T1000 (cell line): ENCODE data around the gene TAL1.

Experiments
- DNase-seq: peaks from one replicate; lab custom pipeline; 2025; ENCODE audit warnings: mixed read lengths; lab: John Stamatoyannopoulos, UW

Gene TAL1

DNA sequence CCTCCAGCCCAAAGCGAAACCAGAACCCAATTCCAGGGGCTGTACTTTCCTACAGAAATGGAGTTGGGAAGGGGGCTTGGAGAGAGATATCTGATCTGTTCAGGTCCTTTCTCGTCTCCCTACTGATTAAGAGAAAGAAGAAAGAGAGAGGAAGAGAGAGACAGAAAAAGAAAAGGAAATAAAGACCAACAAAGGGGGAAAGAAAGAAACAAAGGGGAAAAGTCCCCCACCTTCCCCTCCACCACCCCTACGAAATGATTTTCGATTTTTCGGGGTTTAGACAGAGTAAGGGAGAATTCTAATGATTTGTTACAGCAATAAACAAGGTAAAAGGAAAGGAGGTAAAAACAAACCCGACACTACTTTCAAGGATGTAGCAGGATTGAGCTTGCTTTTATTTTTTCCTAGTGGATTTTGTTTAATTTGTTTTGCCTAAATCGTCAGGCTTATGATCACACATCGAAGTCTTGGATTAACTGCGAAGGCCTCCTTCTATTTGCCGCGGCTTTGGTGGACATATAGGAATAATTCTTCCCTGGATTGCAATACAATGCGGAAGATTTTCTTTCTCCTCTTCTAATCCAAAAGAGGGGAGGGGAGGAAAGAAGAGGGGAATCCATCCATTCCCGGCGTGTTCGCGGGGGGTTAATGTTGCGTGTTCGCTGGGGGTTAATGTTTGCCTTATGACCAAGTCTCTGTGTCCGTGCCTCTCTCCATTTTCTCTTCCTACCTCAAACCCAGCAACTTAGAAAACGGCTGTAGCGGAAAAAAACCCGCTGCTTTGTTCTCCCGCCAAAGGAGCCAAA, 1.9 kb downstream of the TAL1 start:
- DNase-seq, result no peak

GRCh38 chr1:47229031-47229885, 2.8 kb downstream of the TAL1 start:
- no peak for DNase-seq

GRCh38 chr1:47228644-47229030, 3.4 kb downstream of the TAL1 start:
- DNase-seq, result no peak

- no peak for DNase-seq
Observed at GRCh38 chr1:47227341-47228232, 4.4 kb downstream of the TAL1 start.

DNA sequence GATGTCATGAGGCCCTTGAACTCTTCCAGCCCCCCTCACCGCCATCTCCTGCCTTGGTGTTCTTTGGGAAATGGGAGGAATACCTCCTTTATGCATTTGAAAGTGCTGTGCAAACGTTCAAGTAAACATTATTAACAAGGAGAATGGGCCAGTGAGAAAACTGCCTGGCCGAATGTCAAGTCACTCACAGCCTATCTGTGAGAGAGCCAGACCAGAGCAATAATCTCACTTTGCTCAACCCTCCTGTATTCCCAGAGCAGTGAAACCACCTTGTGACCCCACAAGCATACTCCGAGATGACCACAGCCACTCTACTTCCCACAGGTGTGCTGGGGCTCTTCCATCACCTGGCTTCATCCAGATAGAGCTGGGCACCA, 5.2 kb downstream of the TAL1 start:
- no peak for DNase-seq

GRCh38 chr1:47226121-47226838, 5.7 kb downstream of the TAL1 start:
- DNase-seq, result no peak

DNA sequence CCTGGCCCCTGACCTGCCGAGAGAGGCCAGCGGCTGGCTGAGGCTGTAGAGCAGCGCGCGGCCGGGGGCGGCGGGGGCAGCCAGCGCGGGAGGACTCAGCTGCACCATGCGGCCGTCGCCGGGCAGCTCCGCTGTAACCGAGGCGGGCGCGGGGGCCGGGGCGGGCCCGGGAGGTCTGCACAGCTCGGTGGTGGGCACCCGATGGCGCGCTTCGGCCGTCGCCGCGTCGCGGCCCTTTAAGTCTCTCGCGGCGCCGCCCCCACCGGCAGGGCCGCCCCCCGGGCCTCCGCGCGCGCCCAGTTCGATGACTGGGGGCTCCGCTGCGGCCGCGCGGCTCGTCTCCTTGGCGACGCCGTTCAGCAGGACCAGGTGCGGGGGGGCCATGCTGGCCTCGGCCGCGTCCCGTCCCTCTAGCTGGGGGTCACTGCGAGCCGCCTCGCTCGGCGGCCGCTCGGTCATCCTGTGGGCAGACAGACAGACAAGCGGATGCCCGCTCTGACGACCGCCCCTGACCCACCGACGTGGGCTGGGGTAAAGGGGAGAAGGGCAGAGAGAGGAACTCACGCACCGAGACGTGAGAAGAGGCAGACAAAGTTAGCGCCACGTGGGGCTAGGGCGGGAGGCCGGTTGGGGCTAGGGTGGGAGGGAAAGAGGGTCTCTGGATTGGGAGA, 6.5 kb downstream of the TAL1 start:
- no peak for DNase-seq

DNA sequence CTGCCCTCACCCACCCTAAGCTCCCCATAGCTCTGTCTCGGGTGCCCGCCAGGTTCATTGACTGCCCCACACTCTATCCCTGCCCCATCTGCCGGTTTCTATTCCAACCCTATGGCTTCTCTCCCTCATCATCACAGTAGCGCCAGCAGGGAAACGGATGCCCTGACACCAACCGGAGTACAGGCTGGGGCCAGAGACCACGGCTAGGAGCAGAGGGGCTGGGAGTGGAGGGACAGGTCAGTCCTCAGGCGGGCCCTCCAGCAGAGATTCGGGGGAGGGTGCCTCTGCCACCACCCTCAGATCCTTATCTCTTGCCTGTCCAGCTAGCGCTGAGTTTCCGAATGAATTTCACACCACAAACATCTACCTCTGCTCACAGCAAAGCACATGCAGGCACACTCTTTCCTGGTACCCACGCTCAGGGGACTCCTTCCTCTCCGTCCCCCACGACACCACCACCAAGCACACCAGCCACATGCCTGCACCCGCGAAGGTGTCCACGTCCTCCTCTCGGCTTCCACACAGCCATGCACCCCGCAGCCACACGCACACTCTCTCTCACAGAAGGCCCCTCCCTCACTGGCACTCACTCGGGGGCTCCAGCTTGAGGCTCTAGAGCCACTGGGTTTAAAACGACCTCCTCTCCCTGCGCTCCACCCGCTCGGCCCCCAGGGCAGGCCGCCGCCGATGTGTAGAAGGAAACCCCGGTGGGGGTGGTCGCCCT, 7.2 kb downstream of the TAL1 start:
- no peak for DNase-seq

DNA sequence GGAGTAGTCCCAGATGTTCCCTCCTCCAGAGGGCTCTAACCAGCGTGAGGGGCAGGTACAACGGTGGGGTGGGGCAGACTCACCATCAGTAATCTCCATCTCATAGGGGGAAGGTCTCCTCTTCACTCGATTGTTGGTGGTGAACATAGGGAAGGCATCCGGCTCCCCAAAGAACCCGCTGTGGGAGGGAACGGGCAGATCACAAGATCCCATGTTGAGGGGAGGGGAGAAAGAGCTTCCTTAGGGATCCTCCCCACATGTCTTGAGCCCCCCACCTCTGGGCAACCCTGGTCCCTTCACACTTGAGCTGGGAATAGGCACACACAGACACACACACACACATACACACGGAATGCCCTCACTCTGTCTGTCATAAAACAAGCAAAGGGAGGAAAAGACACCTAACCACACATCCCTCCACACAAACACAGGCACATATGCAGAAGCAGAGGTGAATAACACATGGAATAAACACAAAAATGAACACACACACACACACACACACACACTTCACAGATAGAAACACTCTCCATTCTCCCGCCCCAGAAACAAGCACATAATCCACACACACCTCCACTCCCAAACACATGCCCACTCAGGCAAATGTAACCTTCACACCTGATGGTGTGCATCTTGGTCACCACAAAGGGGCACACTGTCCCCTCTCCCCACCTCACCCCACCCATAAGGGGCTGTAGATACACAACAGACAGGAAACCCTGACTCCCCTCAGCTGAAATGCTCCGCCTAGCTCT, 7.9 kb downstream of the TAL1 start:
- no peak for DNase-seq

DNA sequence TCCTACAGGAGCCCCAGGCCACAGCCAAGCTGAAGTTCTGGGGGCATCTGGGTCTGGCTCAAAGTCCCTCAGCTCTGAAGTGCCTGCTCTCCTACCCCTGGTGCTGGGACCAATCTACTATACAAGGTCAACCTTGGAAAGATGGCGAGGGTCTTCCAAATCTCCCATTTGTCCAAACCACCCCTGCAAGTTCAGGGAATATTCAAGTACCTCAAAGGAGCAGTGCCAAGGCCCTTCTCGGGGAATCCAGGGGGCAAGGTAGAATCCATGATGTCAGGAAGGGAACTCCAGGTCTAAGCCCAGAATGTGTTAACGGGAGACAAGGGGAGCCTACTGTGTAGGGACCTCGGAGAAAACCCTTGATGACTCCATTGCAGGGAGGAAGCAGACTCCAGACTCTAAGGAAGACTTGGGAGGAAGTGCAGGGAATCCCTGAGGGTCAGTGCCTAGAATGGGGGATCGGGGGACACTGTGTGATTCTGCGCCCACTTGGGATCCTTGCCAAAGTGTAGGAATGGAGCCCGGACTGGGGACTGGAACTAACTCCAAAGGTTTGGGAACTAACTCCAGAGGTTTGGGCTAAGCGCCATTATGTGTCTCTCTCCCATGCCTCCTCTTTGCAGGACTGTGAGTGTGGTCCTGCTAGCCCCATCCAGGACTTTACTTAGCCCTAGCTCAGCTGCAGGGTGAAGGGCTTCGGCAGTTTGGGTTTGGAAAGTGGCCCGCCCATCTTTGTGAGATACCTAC, 8.7 kb downstream of the TAL1 start:
- DNase-seq, result no peak

GRCh38 chr1:47222476-47222875, 9.5 kb downstream of the TAL1 start:
- DNase-seq, result no peak

DNA sequence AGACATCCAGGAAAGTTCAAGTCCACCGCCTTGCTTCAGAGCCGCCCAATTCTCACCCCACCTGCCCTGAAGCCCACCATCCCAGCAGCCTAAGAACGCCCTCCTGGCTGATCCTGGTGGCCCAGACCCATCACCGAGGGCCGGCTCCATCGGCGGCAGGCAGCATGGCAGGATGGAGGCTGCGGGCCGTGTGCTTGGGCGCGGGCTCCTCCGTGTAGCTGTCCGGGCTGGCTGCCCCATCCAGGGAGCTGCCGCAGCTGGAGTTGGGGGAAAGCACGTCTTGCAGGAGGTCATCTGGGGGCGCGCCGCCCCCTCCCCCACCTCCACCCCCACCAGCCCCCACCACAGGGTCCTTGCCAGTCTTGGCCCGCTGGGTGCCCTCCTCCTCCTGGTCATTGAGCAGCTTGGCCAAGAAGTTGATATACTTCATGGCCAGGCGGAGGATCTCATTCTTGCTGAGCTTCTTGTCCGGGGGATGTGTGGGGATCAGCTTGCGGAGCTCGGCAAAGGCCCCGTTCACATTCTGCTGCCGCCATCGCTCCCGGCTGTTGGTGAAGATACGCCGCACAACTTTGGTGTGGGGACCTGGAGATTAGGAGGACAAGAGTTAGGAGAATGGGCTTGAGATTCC, 12.3 kb downstream of the TAL1 start:
- DNase-seq, result no peak

- DNase-seq, result no peak
Observed at GRCh38 chr1:47219001-47219400, 13.0 kb downstream of the TAL1 start.

- no peak for DNase-seq
Observed at GRCh38 chr1:47216278-47217059, 15.6 kb downstream of the TAL1 start.

- DNase-seq, result no peak
Observed at GRCh38 chr1:47215713-47216112, 16.3 kb downstream of the TAL1 start.

GRCh38 chr1:47214549-47214948, 17.5 kb downstream of the TAL1 start:
- no peak for DNase-seq

DNA sequence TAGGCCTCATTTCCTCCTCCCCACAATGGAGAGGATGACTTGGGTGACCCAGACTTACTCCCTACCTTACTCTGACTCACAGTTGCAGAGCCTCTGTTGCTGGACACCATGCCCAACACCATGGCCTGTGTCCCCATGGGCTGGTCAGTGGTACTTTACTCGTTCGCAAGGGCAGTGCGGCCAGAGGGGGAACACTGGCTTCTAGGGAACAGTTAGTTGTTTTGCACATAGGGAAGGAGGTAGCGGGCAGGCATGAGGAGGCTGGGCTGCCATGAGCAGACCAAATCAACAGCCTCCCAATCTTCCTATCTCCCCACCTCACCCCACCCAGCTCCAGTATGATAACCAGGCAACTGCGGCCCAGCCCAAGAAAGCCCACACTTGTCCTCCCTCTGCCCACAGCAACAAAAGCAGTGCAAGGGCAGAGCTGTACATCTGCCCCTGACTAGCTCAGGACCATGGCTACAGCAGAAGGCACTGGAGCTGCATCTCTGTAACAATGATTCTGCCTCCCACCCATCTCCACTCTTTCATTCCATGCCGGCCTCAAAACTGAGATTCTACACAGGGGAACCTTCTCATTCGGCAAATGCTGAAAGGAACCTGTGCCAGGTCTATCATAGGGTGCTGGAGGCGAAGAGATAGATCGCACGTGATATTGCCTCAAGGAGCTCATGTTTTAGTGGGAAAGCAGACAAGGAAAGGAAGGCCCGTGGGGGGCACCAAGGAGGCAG, 18.6 kb downstream of the TAL1 start:
- DNase-seq, result no peak
